ENCODE results near the gene LPAR1. TPM values are rescaled to one million over a fixed set of nuclear protein-coding genes. Genes with fewer than 3 reads are reported as not detected.

The LPAR1 gene
- total and polyA plus RNA-seq, 9 of the 15 experiments (the other 6 are each of a cell fraction or from before 2014, with no cell fraction given): 0.13 TPM; not detected in 8

GRCh38 chr9:111068771-111069170 is 30.5 kb upstream of the LPAR1 start:
- in situ Hi-C loops (cut with MboI): no loop called here

GRCh38 chr9:111068383-111068730 is 30.1 kb upstream of the LPAR1 start:
- WGBS (ENCODE audit: insufficient coverage, low coverage, missing lambda C conversion rate): under 1% methylated on average over 8 of the region's 8 CpGs
- DNase-seq (ENCODE audit: extremely low read depth in 1 of 4, low spot score in 3 of 4): no peak
- no peak for FAIRE-seq
- no peak overlapping the region for H3K4me2 ChIP-seq (ENCODE audit: insufficient read depth, low read length)
- H3K4me1 ChIP-seq (replicated peaks in 1 of 2; ENCODE audit: control insufficient read depth in 2 of 2, insufficient read depth in 2 of 2, low read length in 2 of 2): no peaks in the 10 kb centered on the region
- H2AFZ ChIP-seq (ENCODE audit: low read depth, low read length): no peak overlapping the region
- H3K27ac ChIP-seq (ENCODE audit: extremely low read depth, low read depth, low read length): no peak overlapping the region
- in situ Hi-C loops (cut with MboI): no loop called here
- ATAC-seq: no peak
- no peaks in the 10 kb centered on the region for H3K79me2 ChIP-seq (ENCODE audit: control insufficient read depth, insufficient read depth, low read length)
- CTCF ChIA-PET (ENCODE audit: low intra/inter-chr PET ratio): no interaction called here
- BruUV-seq (replicated peaks): no TSS peak
- H3K27me3 ChIP-seq (ENCODE audit: control insufficient read depth in 2 of 2, insufficient read depth in 2 of 2, low read length in 2 of 2): no peaks in the 10 kb centered on the region
- H4K20me1 ChIP-seq (replicated peaks; ENCODE audit: control insufficient read depth, insufficient read depth, low read length): no peaks in the 10 kb centered on the region
- no peak overlapping the region for H3K4me3 ChIP-seq
- no peaks in the 10 kb centered on the region for H3K9me1 ChIP-seq (ENCODE audit: control insufficient read depth, insufficient read depth, low read length)
- POLR2A ChIA-PET: no interaction called here
- no peaks in the 10 kb centered on the region for H3K36me3 ChIP-seq (ENCODE audit: control insufficient read depth, insufficient read depth, low read length)
- H3K9ac ChIP-seq (ENCODE audit: insufficient read depth in 1 of 2, low read depth in 2 of 2, low read length in 2 of 2): no peak overlapping the region
- intact Hi-C loops (cut with micrococcal nuclease): no loop called here
- no peaks in the 10 kb centered on the region for H3K9me3 ChIP-seq (replicated peaks; ENCODE audit: control insufficient read depth, insufficient read depth, low read depth, low read length)
- no peak for TF ChIP-seq ASH1L (IDR thresholded peaks at IDR 0.05; ENCODE audit: borderline replicate concordance, low read depth, partially characterized antibody)
- no peak for TF ChIP-seq ADNP (tag; IDR thresholded peaks at IDR 0.05)
- TF ChIP-seq ZBED1 (IDR thresholded peaks at IDR 0.05): no peak
- no peak for TF ChIP-seq TEAD2 (tag; IDR thresholded peaks at IDR 0.05)
- no peak for TF ChIP-seq ZBTB43 (CRISPR knock-in tag; IDR thresholded peaks at IDR 0.05)

More at GRCh38 chr9:111068771-111069170, 30.5 kb upstream of the LPAR1 start:
- 3% methylated on average over 4 of the region's 4 CpGs for WGBS (ENCODE audit: insufficient coverage, low coverage, missing lambda C conversion rate)
- Histone ChIP-seq H3K9me1 (ENCODE audit: control insufficient read depth, insufficient read depth, low read length) (no peaks in the 10 kb centered on the region), H3K27ac (ENCODE audit: extremely low read depth, low read depth, low read length) (no peak overlapping the region), H3K4me3 (no peak overlapping the region), H3K79me2 (ENCODE audit: control insufficient read depth, insufficient read depth, low read length) (no peaks in the 10 kb centered on the region), H3K9ac (ENCODE audit: insufficient read depth in 1 of 2, low read depth in 2 of 2, low read length in 2 of 2) (no peak overlapping the region), H3K4me2 (ENCODE audit: insufficient read depth, low read length) (no peak overlapping the region), H3K27me3 (ENCODE audit: control insufficient read depth in 2 of 2, insufficient read depth in 2 of 2, low read length in 2 of 2) (no peaks in the 10 kb centered on the region), H3K9me3 (replicated peaks; ENCODE audit: control insufficient read depth, insufficient read depth, low read depth, low read length) (no peaks in the 10 kb centered on the region), H4K20me1 (replicated peaks; ENCODE audit: control insufficient read depth, insufficient read depth, low read length) (no peaks in the 10 kb centered on the region), H3K4me1 (replicated peaks in 1 of 2; ENCODE audit: control insufficient read depth in 2 of 2, insufficient read depth in 2 of 2, low read length in 2 of 2) (no peaks in the 10 kb centered on the region), H3K36me3 (ENCODE audit: control insufficient read depth, insufficient read depth, low read length) (no peaks in the 10 kb centered on the region), H2AFZ (ENCODE audit: low read depth, low read length) (no peak overlapping the region)
- ChIA-PET POLR2A (no interaction called here), CTCF (ENCODE audit: low intra/inter-chr PET ratio) (no interaction called here)
- ATAC-seq (no peak), DNase-seq (ENCODE audit: extremely low read depth in 1 of 4, low spot score in 3 of 4) (no peak), FAIRE-seq (no peak)
- BruUV-seq (replicated peaks): no TSS peak
- intact Hi-C loops (cut with micrococcal nuclease): no loop called here
- no peak for TF ChIP-seq MBD2 (IDR thresholded peaks at IDR 0.05; ENCODE audit: borderline replicate concordance, low read depth)
- no peak for TF ChIP-seq HOMEZ (CRISPR knock-in tag; IDR thresholded peaks at IDR 0.05)

All from K562 (cell line).